ENCODE results near the gene NFATC1.

- TF ChIP-seq CTCF (IDR thresholded peaks at IDR 0.05; ENCODE audit: borderline replicate concordance, extremely low read depth, low read length, poor library complexity, severe bottlenecking) (no peak), EZH2 (IDR thresholded peaks at IDR 0.05; ENCODE audit: borderline replicate concordance, low read depth, low read length, severe bottlenecking) (no peak)
These were observed 12.2 kb upstream of the NFATC1 start for GRCh38 chr18:79383388-79384056.

Measured in DND-41 (cell line).